ENCODE results near the gene CAVIN2. TPM values are rescaled to one million over a fixed set of nuclear protein-coding genes. Genes with fewer than 3 reads are reported as not detected.

Gene CAVIN2
- total and polyA plus RNA-seq, 9 of the 15 experiments (the other 6 are each of a cell fraction or from before 2014, with no cell fraction given) = 20.6 to 92.4 (median 69.0) TPM

- no peak for TF ChIP-seq RBM14 (IDR thresholded peaks at IDR 0.05; ENCODE audit: borderline replicate concordance, insufficient read depth, low read depth, low read length)
- TF ChIP-seq MLLT1 (IDR thresholded peaks at IDR 0.05) = peak; percentile 41 to 43; a peak in 2 of 4 replicates
- TF ChIP-seq NRF1 (conservative IDR thresholded peaks at IDR 0.05 in 1 of 2, IDR thresholded peaks at IDR 0.05 in 1 of 2) = peak in 1 of 2 experiments; percentile 63; a peak in 2 of 4 replicates
- TF ChIP-seq ZFP36 (IDR thresholded peaks at IDR 0.05; ENCODE audit: low read depth, low read length, partially characterized antibody) = no peak
- TF ChIP-seq BDP1 (IDR thresholded peaks at IDR 0.05; ENCODE audit: insufficient read depth, insufficient read length) = no peak
- TF ChIP-seq ZNF133 (CRISPR knock-in tag; IDR thresholded peaks at IDR 0.05) = no peak
- TF ChIP-seq REST (IDR thresholded peaks at IDR 0.05; ENCODE audit: borderline replicate concordance) = no peak
- TF ChIP-seq REST (CRISPR knock-in tag; IDR thresholded peaks at IDR 0.05; ENCODE audit: low read depth) = no peak
- TF ChIP-seq SMARCE1 (IDR thresholded peaks at IDR 0.05) = no peak
- 0 out of 2 replicates have a peak, but pooled peaks have one; percentile 62 for TF ChIP-seq NR1H2 (CRISPR knock-in tag; IDR thresholded peaks at IDR 0.05)
- no peak for TF ChIP-seq ZBTB9 (CRISPR knock-in tag; IDR thresholded peaks at IDR 0.05)
- peak; percentile 81 for TF ChIP-seq MEIS2 (IDR thresholded peaks at IDR 0.05; ENCODE audit: partially characterized antibody)
- no peak for TF ChIP-seq PHB2 (IDR thresholded peaks at IDR 0.05; ENCODE audit: low read depth)
- TF ChIP-seq CBX5 (IDR thresholded peaks at IDR 0.05; ENCODE audit: borderline replicate concordance, low read depth) = no peak
- TF ChIP-seq SRF (CRISPR knock-in tag; IDR thresholded peaks at IDR 0.05) = no peak
Measured at GRCh38 chr2:191846515-191847476, at the start of gene CAVIN2 (continued).

All from K562 (cell line).